K562 (cell line): ENCODE results near the gene FAM89B. TPM values are rescaled to one million over a fixed set of nuclear protein-coding genes. Genes with fewer than 3 reads are reported as not detected.
"Not testable (repeated sequence)": the region's sequence is repeated elsewhere in the genome, so short reads cannot be mapped to it uniquely, and the experiment has no call there.

ENCODE experiments used
- ATAC-seq: fragments of 200-7000 bp; cut with Tn5 transposase; 3 replicates; pipeline ENCODE4 v1.9.1; 2020; ENCODE audit warnings: moderate library complexity
- BruUV-seq: library from RNA; stranded (reverse); fragments of 400-500 nt; replicated peaks from 2 replicates; lab custom pipeline; 2021; lab: Mats Ljungman, UMichigan
- CTCF ChIA-PET: fragments of 300-600 bp; formaldehyde crosslinking; extraction: SDS; loops from one replicate; lab custom pipeline; 2021; ENCODE audit warnings: low intra/inter-chr PET ratio; lab: Yijun Ruan, JAX
- POLR2A ChIA-PET: fragments of 300-600, 350-650 bp; sonication (Branson Sonifier 250); formaldehyde crosslinking; extraction: SDS; loops from one replicate; lab custom pipeline; 2021; ENCODE audit warnings: antibody characterized with exemption, inconsistent platforms; lab: Yijun Ruan, JAX
- DNase-seq, 4 experiments: peaks; one replicate each; pipeline versions ENCODE4 v3.0.0 to v3.0.0-alpha.2; 2011 to 2018; ENCODE audit warnings: low spot score in 3 of 4, mixed read lengths in 3 of 4; ENCODE audit errors: extremely low read depth in 1 of 4
- FAIRE-seq: peaks from 2 replicates; lab custom pipeline; 2011; peaks lifted over from hg19 to GRCh38; lab: Jason Lieb, UNC
- H2AFZ ChIP-seq: 2 replicates; pipeline ENCODE4 v1.6.0; 2011; ENCODE audit warnings: low read depth, low read length, control low read depth, inconsistent platforms
- H3K27ac ChIP-seq: fragments of 200-600 bp; 3 replicates; pipeline ENCODE4 v1.8.0; 2011; ENCODE audit warnings: low read depth, mild to moderate bottlenecking, control low read depth, inconsistent platforms, low read length, moderate library complexity, mixed read lengths; ENCODE audit errors: extremely low read depth
- H3K27me3 ChIP-seq, 2 experiments: fragments of 300-600 bp in 1 of 2; 2 replicates in 1 of 2; 3 replicates in 1 of 2; pipeline versions ENCODE4 v1.6.0 to v1.8.0; 2011; ENCODE audit warnings: inconsistent platforms in 2 of 2, low read length in 2 of 2, mild to moderate bottlenecking in 1 of 2, mixed read lengths in 1 of 2, moderate library complexity in 1 of 2; ENCODE audit not compliant: control insufficient read depth in 2 of 2, insufficient read depth in 2 of 2
- H3K36me3 ChIP-seq: fragments of 300-600 bp; 3 replicates; pipeline ENCODE4 v1.8.0; 2011; ENCODE audit warnings: mild to moderate bottlenecking, low read length, inconsistent platforms; ENCODE audit not compliant: control insufficient read depth, insufficient read depth
- H3K4me1 ChIP-seq, 2 experiments: fragments of 200-600 bp in 1 of 2; replicated peaks in 1 of 2; 2 replicates in 1 of 2; 3 replicates in 1 of 2; pipeline versions ENCODE4 v1.5.1 to v1.8.0; 2011; ENCODE audit warnings: inconsistent platforms in 2 of 2, low read length in 2 of 2, mild to moderate bottlenecking in 1 of 2, mixed read lengths in 1 of 2, moderate library complexity in 1 of 2; ENCODE audit not compliant: control insufficient read depth in 2 of 2, insufficient read depth in 2 of 2
- H3K4me2 ChIP-seq: 2 replicates; pipeline ENCODE4 v1.6.1; 2011; ENCODE audit warnings: low read length, control low read depth, inconsistent platforms, mixed read lengths; ENCODE audit not compliant: insufficient read depth
- H3K4me3 ChIP-seq: fragments of 200-600 bp; sonication (generic), shearing (Covaris generic); 2 replicates; pipeline ENCODE4 v1.5.1; 2016; ENCODE audit warnings: control low read depth, inconsistent platforms
- H3K79me2 ChIP-seq: fragments of 200-600 bp; 3 replicates; pipeline ENCODE4 v1.8.0; 2011; ENCODE audit warnings: low read length, inconsistent platforms; ENCODE audit not compliant: control insufficient read depth, insufficient read depth
- H3K9ac ChIP-seq, 2 experiments: 2 replicates each; pipeline versions ENCODE4 v1.6.0 to v1.6.1; 2011; ENCODE audit warnings: low read depth in 2 of 2, low read length in 2 of 2, control low read depth in 1 of 2, inconsistent platforms in 1 of 2, mild to moderate bottlenecking in 1 of 2, mixed read lengths in 1 of 2; ENCODE audit not compliant: insufficient read depth in 1 of 2
- H3K9me1 ChIP-seq: one replicate; pipeline ENCODE4 v1.6.0; 2011; ENCODE audit warnings: inconsistent platforms, mild to moderate bottlenecking, low read length, moderate library complexity; ENCODE audit not compliant: control insufficient read depth, insufficient read depth
- H3K9me3 ChIP-seq: replicated peaks from 2 replicates; pipeline ENCODE4 v1.5.1; 2011; ENCODE audit warnings: low read depth, low read length, inconsistent platforms; ENCODE audit not compliant: control insufficient read depth, insufficient read depth
- H4K20me1 ChIP-seq: replicated peaks from 2 replicates; pipeline ENCODE4 v1.6.1; 2011; ENCODE audit warnings: low read length, inconsistent platforms, mixed read lengths; ENCODE audit not compliant: control insufficient read depth, insufficient read depth
- ARNT ChIP-seq, 2 experiments: fragments of 450-650 bp; IDR thresholded peaks; 2 replicates each; pipeline ENCODE4 v1.6.1; 2016; ENCODE audit warnings: mild to moderate bottlenecking in 1 of 2
- JUND ChIP-seq, 2 experiments: IDR thresholded peaks; 2 replicates in 1 of 2; 3 replicates in 1 of 2; pipeline ENCODE4 v1.6.1; 2011; ENCODE audit warnings: borderline replicate concordance in 2 of 2, low read depth in 2 of 2, low read length in 2 of 2, improper control_type of control experiment in 1 of 2, missing biosample characterization in 1 of 2, missing genetic modification characterization in 1 of 2, missing genetic modification reagents in 1 of 2
- KDM1A ChIP-seq, 2 experiments: fragments of 450-650 bp; IDR thresholded peaks; 2 replicates each; pipeline ENCODE4 v1.6.1; 2016; ENCODE audit warnings: mild to moderate bottlenecking in 2 of 2
- MTA2 ChIP-seq: fragments of 450-650 bp; IDR thresholded peaks from 2 replicates; pipeline ENCODE4 v1.6.1; 2016; ENCODE audit warnings: low read depth
- RBM39 ChIP-seq: fragments of 200-400 bp; formaldehyde crosslinking; optimal IDR thresholded peaks from 2 replicates; pipeline ENCODE3; 2018; ENCODE audit warnings: low read depth, low read length
- SMARCE1 ChIP-seq: fragments of 450-650 bp; IDR thresholded peaks from 2 replicates; pipeline ENCODE4 v1.7.1; 2016; ENCODE audit warnings: mild to moderate bottlenecking
- ZNF766 ChIP-seq: fragments of 200-800 bp; sonication (Bioruptor generic); conservative IDR thresholded peaks from 2 replicates; pipeline ENCODE4 v1.6.1; 2016; ENCODE audit warnings: missing genetic modification characterization, missing compliant biosample characterization
- WGBS: fragments of 100-300 bp; shearing (Covaris generic); methylation state at CpG from one replicate; pipeline ENCODE4 v1.1.6; 2016; ENCODE audit warnings: low coverage, mixed read lengths; ENCODE audit not compliant: insufficient coverage; ENCODE audit errors: missing lambda C conversion rate; 5-methylcytosine and 5-hydroxymethylcytosine counted together
- in situ Hi-C: fragments of 300-500 bp; cut with MboI; formaldehyde crosslinking; loops from 4 replicates; pipeline ENCODE4 v1.15.0; 2018; ENCODE audit warnings: inconsistent platforms, mixed read lengths
- intact Hi-C: fragments of 100-400 bp; cut with micrococcal nuclease; formaldehyde crosslinking; loops from 2 replicates; pipeline ENCODE4 v1.14.2; 2022
- polyA plus RNA-seq, 8 experiments: library from polyadenylated mRNA; depleted of rRNA in 4 of 8; stranded (reverse) in 5 of 8; unstranded in 3 of 8; fragments of >200 nt; fragmentation: Nextera tagmentation in 2 of 8; fragmentation: Illumina TruSeq in 1 of 8; extraction: Ambion mirVana in 2 of 8; extraction: Trizol in 1 of 8; gene quantifications; 2 replicates each; pipeline versions ENCODE4 v1.2.1 to v1.2.3, GENCODE V29; 2011 to 2014; ENCODE audit warnings: inconsistent platforms in 1 of 8, missing spikeins in 1 of 8
- total RNA-seq, 7 experiments: library from RNA; depleted of rRNA in 6 of 7; stranded (reverse); fragments of >200 nt in 6 of 7; fragmentation: Illumina TruSeq in 2 of 7; extraction: Trizol in 2 of 7; gene quantifications; 2 replicates each; pipeline versions ENCODE4 v1.2.1 to v1.2.3, GENCODE V29; 2011 to 2021; ENCODE audit warnings: low replicate concordance in 1 of 7
- TF ChIP-seq, protein P1 (sequence below): fragments of 450-650 bp; IDR thresholded peaks from 2 replicates; pipeline ENCODE4 v1.6.1; 2016; ENCODE audit warnings: borderline replicate concordance
- TF ChIP-seq, protein P2 (sequence below): fragments of 250-450 bp; sonication (Bioruptor Pico); IDR thresholded peaks from 2 replicates; pipeline ENCODE4 v1.8.0; 2022; ENCODE audit warnings: moderate library complexity, mild to moderate bottlenecking, inconsistent platforms

FAM89B gene
- total and polyA plus RNA-seq, 9 of the 15 experiments (the other 6 are each of a cell fraction or from before 2014, with no cell fraction given), result 0.32 to 27.6 (median 11.9) TPM

DNA sequence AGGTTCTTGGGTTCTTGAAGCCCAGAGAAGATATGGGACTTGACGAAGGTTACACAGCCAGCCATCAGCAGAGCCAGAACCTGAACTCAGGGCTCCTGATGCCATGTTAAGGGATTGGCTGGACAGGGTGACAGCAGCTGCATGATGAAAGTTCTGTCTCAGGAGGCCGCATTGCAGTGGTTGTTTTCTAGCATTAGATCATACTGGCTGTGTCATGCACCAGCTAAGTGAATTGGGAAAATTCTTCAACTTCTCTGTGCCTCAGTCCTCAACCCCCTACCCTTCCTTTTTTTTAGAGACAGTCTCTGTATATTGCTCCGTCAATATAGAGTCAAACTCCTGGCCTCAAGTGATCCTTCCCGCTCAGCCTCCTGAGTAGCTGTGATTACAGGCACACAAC lies 8.7 kb upstream of the FAM89B start (continued):
- TF ChIP-seq JUND (IDR thresholded peaks at IDR 0.05; ENCODE audit: borderline replicate concordance, low read depth, low read length) (no peak), JUND (tag; IDR thresholded peaks at IDR 0.05; ENCODE audit: borderline replicate concordance, low read depth, low read length) (no peak), SMARCE1 (no peak), RBM39 (no peak), MTA2 (no peak), KDM1A (IDR thresholded peaks at IDR 0.05) (no peak), ARNT (IDR thresholded peaks at IDR 0.05) (no peak), ZNF766 (CRISPR knock-in tag) (no peak)
- TF ChIP-seq, protein P1, sequence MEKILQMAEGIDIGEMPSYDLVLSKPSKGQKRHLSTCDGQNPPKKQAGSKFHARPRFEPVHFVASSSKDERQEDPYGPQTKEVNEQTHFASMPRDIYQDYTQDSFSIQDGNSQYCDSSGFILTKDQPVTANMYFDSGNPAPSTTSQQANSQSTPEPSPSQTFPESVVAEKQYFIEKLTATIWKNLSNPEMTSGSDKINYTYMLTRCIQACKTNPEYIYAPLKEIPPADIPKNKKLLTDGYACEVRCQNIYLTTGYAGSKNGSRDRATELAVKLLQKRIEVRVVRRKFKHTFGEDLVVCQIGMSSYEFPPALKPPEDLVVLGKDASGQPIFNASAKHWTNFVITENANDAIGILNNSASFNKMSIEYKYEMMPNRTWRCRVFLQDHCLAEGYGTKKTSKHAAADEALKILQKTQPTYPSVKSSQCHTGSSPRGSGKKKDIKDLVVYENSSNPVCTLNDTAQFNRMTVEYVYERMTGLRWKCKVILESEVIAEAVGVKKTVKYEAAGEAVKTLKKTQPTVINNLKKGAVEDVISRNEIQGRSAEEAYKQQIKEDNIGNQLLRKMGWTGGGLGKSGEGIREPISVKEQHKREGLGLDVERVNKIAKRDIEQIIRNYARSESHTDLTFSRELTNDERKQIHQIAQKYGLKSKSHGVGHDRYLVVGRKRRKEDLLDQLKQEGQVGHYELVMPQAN, result no peak
- TF ChIP-seq, protein P2, sequence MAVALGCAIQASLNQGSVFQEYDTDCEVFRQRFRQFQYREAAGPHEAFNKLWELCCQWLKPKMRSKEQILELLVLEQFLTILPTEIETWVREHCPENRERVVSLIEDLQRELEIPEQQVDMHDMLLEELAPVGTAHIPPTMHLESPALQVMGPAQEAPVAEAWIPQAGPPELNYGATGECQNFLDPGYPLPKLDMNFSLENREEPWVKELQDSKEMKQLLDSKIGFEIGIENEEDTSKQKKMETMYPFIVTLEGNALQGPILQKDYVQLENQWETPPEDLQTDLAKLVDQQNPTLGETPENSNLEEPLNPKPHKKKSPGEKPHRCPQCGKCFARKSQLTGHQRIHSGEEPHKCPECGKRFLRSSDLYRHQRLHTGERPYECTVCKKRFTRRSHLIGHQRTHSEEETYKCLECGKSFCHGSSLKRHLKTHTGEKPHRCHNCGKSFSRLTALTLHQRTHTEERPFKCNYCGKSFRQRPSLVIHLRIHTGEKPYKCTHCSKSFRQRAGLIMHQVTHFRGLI (CRISPR knock-in tag), result no peak

DNA sequence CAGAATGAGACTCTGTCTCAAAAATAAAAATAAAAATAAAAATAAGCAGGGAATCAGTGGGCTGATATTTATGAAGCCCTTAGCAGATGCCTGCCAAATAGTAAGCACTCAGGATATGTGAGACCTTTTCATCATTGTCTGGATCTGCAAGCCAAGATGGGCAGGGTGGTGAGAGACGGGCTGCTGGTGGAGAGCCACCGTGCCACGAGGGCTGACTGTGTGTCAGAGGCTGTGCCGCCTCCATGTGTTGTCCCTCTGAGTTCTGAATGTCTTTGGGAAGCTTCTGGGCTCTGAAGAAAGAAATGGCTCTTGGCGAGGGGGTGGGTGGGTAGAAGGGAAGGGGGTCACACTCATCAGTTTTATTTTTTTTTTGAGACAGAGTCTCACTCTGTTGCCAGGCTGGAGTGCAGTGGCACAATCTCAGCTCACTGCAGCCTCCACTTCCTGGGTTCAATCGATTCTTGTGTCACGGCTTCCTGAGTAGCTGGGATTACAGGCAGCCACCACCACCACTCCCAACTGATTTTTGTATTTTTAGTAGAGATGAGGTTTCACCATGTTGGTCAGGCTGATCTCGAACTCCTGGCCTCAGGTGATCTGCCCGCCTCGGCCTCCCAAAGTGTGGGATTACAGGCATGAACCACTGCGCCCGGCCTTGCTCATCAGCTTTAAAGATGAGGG lies 7.3 kb upstream of the FAM89B start:
- H4K20me1 ChIP-seq, H3K36me3 ChIP-seq, FAIRE-seq, H3K27me3 ChIP-seq, ATAC-seq, H3K27ac ChIP-seq, H3K9ac ChIP-seq, H3K4me3 ChIP-seq, DNase-seq, BruUV-seq, H2AFZ ChIP-seq, H3K9me3 ChIP-seq, H3K9me1 ChIP-seq, in situ Hi-C loops, CTCF ChIA-PET, intact Hi-C loops, H3K4me2 ChIP-seq: not testable (repeated sequence)
- peaks cover 22 to 38% of the 10 kb centered on the region in 2 experiments for H3K4me1 ChIP-seq
- H3K79me2 ChIP-seq, result peaks cover 18% of the 10 kb centered on the region
- POLR2A ChIA-PET, result interaction anchor here (1.1 to 2.1 kb wide), 2 partner anchors 59 to 139 kb away, joined by 4 to 5 read pairs; no protein-coding TSS in a partner anchor
- 81% methylated on average over 10 of the region's 12 CpGs for WGBS
